CD4-positive, CD25-positive, alpha-beta regulatory T cell (primary cell): ENCODE measurements around the gene TMED10. TPM values are rescaled to one million over a fixed set of nuclear protein-coding genes. Genes with fewer than 3 reads are reported as not detected.

Experiments used
- ATAC-seq, 2 donors: fragments of 150-1000 bp; cut with Tn5 transposase; one replicate each; pipeline ENCODE4 v1.10.0; 2021; ENCODE audit warnings: low read depth in 2 of 2, moderate number of reproducible peaks in 2 of 2, moderate library complexity in 1 of 2
- DNase-seq, 3 donors: peaks; one replicate each; pipeline versions ENCODE4 v3.0.0 to v3.0.0-alpha.2; 2012 to 2022; ENCODE audit warnings: mixed read lengths in 1 of 3
- H3K27ac ChIP-seq: one replicate; pipeline ENCODE4 v1.7.0; 2013; ENCODE audit warnings: mild to moderate bottlenecking, low read length; ENCODE audit not compliant: insufficient read depth, poor library complexity, severe bottlenecking
- H3K27me3 ChIP-seq: one replicate; pipeline ENCODE4 v1.7.0; 2013; ENCODE audit warnings: low read length; ENCODE audit not compliant: control insufficient read depth, insufficient read depth
- H3K36me3 ChIP-seq: one replicate; pipeline ENCODE4 v1.7.0; 2013; ENCODE audit warnings: mild to moderate bottlenecking, low read length, moderate library complexity; ENCODE audit not compliant: control insufficient read depth, insufficient read depth
- H3K4me1 ChIP-seq: 2 replicates; pipeline ENCODE4 v1.7.0; 2013; ENCODE audit warnings: mild to moderate bottlenecking, low read length; ENCODE audit not compliant: insufficient read depth, control insufficient read depth, poor library complexity, severe bottlenecking
- H3K4me3 ChIP-seq: one replicate; pipeline ENCODE4 v1.7.0; 2013; ENCODE audit warnings: low read depth, mild to moderate bottlenecking, low read length, moderate library complexity
- H3K9me3 ChIP-seq, 2 experiments: 1 replicate in 1 of 2; 2 replicates in 1 of 2; pipeline ENCODE4 v1.7.0; 2013; ENCODE audit warnings: low read length in 2 of 2, mild to moderate bottlenecking in 1 of 2, moderate library complexity in 1 of 2; ENCODE audit not compliant: control insufficient read depth in 2 of 2
- H3K27ac Mint-ChIP-seq, 3 donors: one replicate each; pipeline ENCODE4 v1.8.0; 2020 to 2022; ENCODE audit warnings: mild to moderate bottlenecking in 3 of 3, mixed read lengths in 3 of 3, moderate library complexity in 2 of 3
- H3K27me3 Mint-ChIP-seq: one replicate; pipeline ENCODE4 v1.8.0; 2022; ENCODE audit warnings: mild to moderate bottlenecking, mixed read lengths
- H3K36me3 Mint-ChIP-seq: one replicate; pipeline ENCODE4 v1.8.0; 2020; ENCODE audit warnings: mixed read lengths
- H3K4me1 Mint-ChIP-seq, 4 donors: one replicate each; pipeline ENCODE4 v1.8.0; 2020 to 2022; ENCODE audit warnings: mixed read lengths in 4 of 4, mild to moderate bottlenecking in 1 of 4
- H3K4me3 Mint-ChIP-seq, 4 donors: one replicate each; pipeline ENCODE4 v1.8.0; 2020 to 2022; ENCODE audit warnings: mild to moderate bottlenecking in 4 of 4, mixed read lengths in 4 of 4, moderate library complexity in 3 of 4
- H3K9me3 Mint-ChIP-seq, 7 donors: one replicate each; pipeline ENCODE4 v1.8.0; 2020 to 2022; ENCODE audit warnings: mixed read lengths in 7 of 7, mild to moderate bottlenecking in 3 of 7, moderate library complexity in 2 of 7
- polyA plus RNA-seq, 4 donors: library from polyadenylated mRNA; unstranded; fragments of 300-500 nt; fragmentation: Illumina TruSeq; gene quantifications; one replicate each; pipeline ENCODE4 v1.2.3, GENCODE V29; 2021
- total RNA-seq: library from RNA; stranded (reverse); gene quantifications from one replicate; pipeline ENCODE4 v1.2.3, GENCODE V29; 2022

Gene TMED10
- total and polyA plus RNA-seq, 5 donors from 2014 or later = 128 to 265 (median 249) TPM

DNA sequence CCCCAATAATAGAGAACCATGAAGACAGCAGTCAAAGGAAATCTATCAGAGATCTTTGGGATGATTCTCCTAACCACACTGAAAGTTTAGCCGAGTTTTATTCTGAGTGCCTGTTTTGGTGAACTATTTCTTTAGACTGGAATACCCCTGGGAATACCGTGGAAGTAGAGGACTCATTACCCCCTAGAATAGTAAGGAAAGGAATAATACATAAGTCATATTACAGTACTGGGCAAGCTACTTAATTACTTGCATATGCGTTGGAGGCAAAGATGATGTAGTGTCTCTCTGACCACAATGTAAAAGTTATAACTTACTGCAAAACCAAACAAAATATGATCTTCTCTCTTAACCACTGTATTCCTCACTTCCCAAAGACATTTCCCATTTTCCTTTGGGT is 81.5 kb downstream of the TMED10 start:
- Histone ChIP-seq H3K9me3 (no peaks in the 10 kb centered on the region), H3K27ac (no peak overlapping the region), H3K4me1 (no peaks in the 10 kb centered on the region), H3K4me3 (no peak overlapping the region), H3K36me3 (peaks cover 81% of the 10 kb centered on the region), H3K27me3 (no peaks in the 10 kb centered on the region)
- no peaks in the 10 kb centered on the region for H3K9me3 Mint-ChIP-seq
- H3K4me1 Mint-ChIP-seq = peaks cover 0 to 6% (median under 1%) of the 10 kb centered on the region in 4 donors
- no peaks in the 10 kb centered on the region for H3K27me3 Mint-ChIP-seq
- H3K4me3 Mint-ChIP-seq = no peak overlapping the region
- peaks cover 50% of the 10 kb centered on the region for H3K36me3 Mint-ChIP-seq
- H3K27ac Mint-ChIP-seq = peak overlapping the region in 1 of 3 donors; percentile 28
- DNase-seq (no peak), ATAC-seq (no peak)

- Histone ChIP-seq H3K9me3 (no peaks in the 10 kb centered on the region), H3K4me1 (no peaks in the 10 kb centered on the region), H3K27me3 (no peaks in the 10 kb centered on the region), H3K27ac (no peak overlapping the region), H3K36me3 (peaks cover 73% of the 10 kb centered on the region), H3K4me3 (no peak overlapping the region)
- no peak for ATAC-seq
- Mint-ChIP-seq H3K9me3 (no peaks in the 10 kb centered on the region), H3K4me3 (no peak overlapping the region), H3K36me3 (peaks cover 38% of the 10 kb centered on the region), H3K4me1 (peaks cover 0 to 2% (median 0%) of the 10 kb centered on the region in 4 donors), H3K27ac (no peak overlapping the region), H3K27me3 (no peaks in the 10 kb centered on the region)
- no peak for DNase-seq
Measured at GRCh38 chr14:75092698-75093097, 83.7 kb downstream of the TMED10 start.

DNA sequence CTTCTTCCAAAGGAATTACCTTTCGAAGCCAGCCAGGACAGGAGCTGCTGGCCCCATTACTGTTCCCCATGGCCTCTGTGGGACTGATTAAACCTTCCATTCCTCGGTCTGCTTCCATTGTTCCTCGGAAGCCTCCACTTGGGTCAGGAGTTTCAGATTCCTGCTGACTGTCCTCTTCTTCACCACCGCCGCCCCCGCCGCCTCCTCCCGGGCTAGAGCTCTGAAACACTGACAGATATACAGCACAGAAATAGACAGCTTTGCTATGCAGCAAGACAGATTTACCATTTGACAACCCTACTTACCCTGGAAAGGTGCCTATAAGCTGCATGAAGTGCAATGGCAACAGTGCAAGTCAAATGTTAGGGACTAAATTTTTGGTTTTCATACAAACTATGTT is 85.2 kb downstream of the TMED10 start:
- no peaks in the 10 kb centered on the region for H3K9me3 Mint-ChIP-seq
- H3K27ac ChIP-seq = no peak overlapping the region
- no peak overlapping the region for H3K27ac Mint-ChIP-seq
- peaks cover 75% of the 10 kb centered on the region for H3K36me3 ChIP-seq
- no peaks in the 10 kb centered on the region for H3K4me1 Mint-ChIP-seq
- no peak for ATAC-seq
- no peak overlapping the region for H3K4me3 Mint-ChIP-seq
- no peaks in the 10 kb centered on the region for H3K27me3 ChIP-seq
- H3K4me1 ChIP-seq = no peaks in the 10 kb centered on the region
- H3K27me3 Mint-ChIP-seq = no peaks in the 10 kb centered on the region
- H3K4me3 ChIP-seq = no peak overlapping the region
- peaks cover 38% of the 10 kb centered on the region for H3K36me3 Mint-ChIP-seq
- H3K9me3 ChIP-seq = no peaks in the 10 kb centered on the region
- no peak for DNase-seq

DNA sequence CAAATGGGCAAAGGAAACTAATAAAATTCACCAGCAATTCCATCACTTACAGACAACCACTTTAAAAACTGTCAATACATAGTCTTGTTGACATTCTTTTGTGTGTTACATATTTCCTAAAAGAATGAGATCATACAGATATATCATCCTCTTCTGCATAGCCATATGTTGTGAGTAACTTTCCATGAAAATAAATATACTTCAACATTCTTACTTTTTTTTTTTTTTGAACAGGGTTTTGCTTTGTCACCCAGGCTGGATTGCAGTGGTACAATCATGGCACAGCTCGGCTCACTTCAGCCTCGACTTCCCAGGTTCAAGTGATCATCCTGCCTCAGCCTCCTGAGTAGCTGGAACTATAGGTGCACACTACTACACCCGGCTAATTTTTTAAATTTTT is 86.1 kb downstream of the TMED10 start:
- Mint-ChIP-seq H3K4me1 (no peaks in the 10 kb centered on the region), H3K9me3 (no peaks in the 10 kb centered on the region), H3K27me3 (no peaks in the 10 kb centered on the region), H3K36me3 (peaks cover 34% of the 10 kb centered on the region), H3K27ac (no peak overlapping the region), H3K4me3 (no peak overlapping the region)
- Histone ChIP-seq H3K9me3 (no peaks in the 10 kb centered on the region), H3K36me3 (peaks cover 75% of the 10 kb centered on the region), H3K27ac (no peak overlapping the region), H3K4me1 (no peaks in the 10 kb centered on the region), H3K27me3 (no peaks in the 10 kb centered on the region), H3K4me3 (no peak overlapping the region)
- DNase-seq = no peak
- no peak for ATAC-seq

GRCh38 chr14:75088566-75089373 is 87.6 kb downstream of the TMED10 start:
- no peaks in the 10 kb centered on the region for H3K27me3 Mint-ChIP-seq
- H3K9me3 Mint-ChIP-seq = no peaks in the 10 kb centered on the region
- H3K27ac ChIP-seq = no peak overlapping the region
- no peaks in the 10 kb centered on the region for H3K9me3 ChIP-seq
- H3K36me3 Mint-ChIP-seq = peaks cover 29% of the 10 kb centered on the region
- H3K27ac Mint-ChIP-seq = no peak overlapping the region
- ATAC-seq (peak; percentile 52 to 58), DNase-seq (peak; percentile 22 to 67 (median 54))
- H3K36me3 ChIP-seq = peaks cover 75% of the 10 kb centered on the region
- no peaks in the 10 kb centered on the region for H3K4me1 ChIP-seq
- no peaks in the 10 kb centered on the region for H3K4me1 Mint-ChIP-seq
- no peak overlapping the region for H3K4me3 Mint-ChIP-seq
- no peaks in the 10 kb centered on the region for H3K27me3 ChIP-seq
- H3K4me3 ChIP-seq = no peak overlapping the region

DNA sequence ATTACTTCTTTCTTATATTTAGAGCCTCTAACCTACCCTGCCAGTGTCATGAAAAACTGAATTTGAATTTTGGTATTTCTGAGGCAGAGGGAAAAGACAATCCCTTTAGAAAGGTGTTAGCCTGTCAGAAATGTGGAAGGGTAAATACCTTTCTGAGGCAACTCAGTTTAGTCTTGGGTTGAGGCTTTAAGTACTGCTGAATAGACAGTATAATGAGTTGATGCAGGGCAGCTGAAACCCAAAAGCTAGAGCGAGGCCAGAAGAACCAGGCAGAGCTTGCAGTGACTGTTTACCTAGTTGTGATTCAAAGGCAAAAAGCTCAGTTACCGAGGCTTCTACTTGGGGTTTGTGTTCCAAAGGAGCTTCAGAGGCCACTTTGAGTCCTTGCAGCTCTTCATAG is 88.3 kb downstream of the TMED10 start:
- no peaks in the 10 kb centered on the region for H3K27me3 Mint-ChIP-seq
- H3K27me3 ChIP-seq = no peaks in the 10 kb centered on the region
- no peaks in the 10 kb centered on the region for H3K4me1 ChIP-seq
- ATAC-seq (no peak), DNase-seq (no peak)
- H3K4me1 Mint-ChIP-seq = no peaks in the 10 kb centered on the region
- H3K36me3 Mint-ChIP-seq = peaks cover 27% of the 10 kb centered on the region
- no peak overlapping the region for H3K27ac ChIP-seq
- no peak overlapping the region for H3K4me3 Mint-ChIP-seq
- H3K4me3 ChIP-seq = no peak overlapping the region
- H3K9me3 ChIP-seq = no peaks in the 10 kb centered on the region
- H3K9me3 Mint-ChIP-seq = no peaks in the 10 kb centered on the region
- peaks cover 76% of the 10 kb centered on the region for H3K36me3 ChIP-seq
- no peak overlapping the region for H3K27ac Mint-ChIP-seq

GRCh38 chr14:75084513-75084912 is 91.9 kb downstream of the TMED10 start:
- Histone ChIP-seq H3K27me3 (no peaks in the 10 kb centered on the region), H3K36me3 (peaks cover 68% of the 10 kb centered on the region), H3K4me1 (no peaks in the 10 kb centered on the region), H3K4me3 (no peak overlapping the region), H3K9me3 (no peaks in the 10 kb centered on the region), H3K27ac (no peak overlapping the region)
- H3K27ac Mint-ChIP-seq = peak overlapping the region in 1 of 3 donors; percentile 12
- no peak for DNase-seq
- no peak for ATAC-seq
- H3K4me1 Mint-ChIP-seq = no peaks in the 10 kb centered on the region
- H3K9me3 Mint-ChIP-seq = no peaks in the 10 kb centered on the region
- H3K4me3 Mint-ChIP-seq = no peak overlapping the region
- no peaks in the 10 kb centered on the region for H3K27me3 Mint-ChIP-seq
- peaks cover 20% of the 10 kb centered on the region for H3K36me3 Mint-ChIP-seq

- no peaks in the 10 kb centered on the region for H3K9me3 ChIP-seq
- DNase-seq = no peak
- no peak overlapping the region for H3K4me3 Mint-ChIP-seq
- no peaks in the 10 kb centered on the region for H3K27me3 Mint-ChIP-seq
- H3K27me3 ChIP-seq = no peaks in the 10 kb centered on the region
- ATAC-seq = no peak
- H3K36me3 Mint-ChIP-seq = peaks cover 17% of the 10 kb centered on the region
- no peaks in the 10 kb centered on the region for H3K9me3 Mint-ChIP-seq
- H3K27ac Mint-ChIP-seq = peak overlapping the region in 1 of 3 donors; percentile 71
- no peak overlapping the region for H3K4me3 ChIP-seq
- peaks cover 63% of the 10 kb centered on the region for H3K36me3 ChIP-seq
- H3K27ac ChIP-seq = no peak overlapping the region
- H3K4me1 Mint-ChIP-seq = no peaks in the 10 kb centered on the region
- H3K4me1 ChIP-seq = no peaks in the 10 kb centered on the region
Measured at GRCh38 chr14:75083271-75083670, 93.1 kb downstream of the TMED10 start.
